Natural killer cell (primary cell): ENCODE measurements around the gene CISD3. TPM values are rescaled to one million over a fixed set of nuclear protein-coding genes. Genes with fewer than 3 reads are reported as not detected.

Experiments used
- ATAC-seq, 3 donors: fragments of 150-1000 bp in 2 of 3; fragments of 200-7000 bp in 1 of 3; cut with Tn5 transposase; 1 replicate in 1 of 3; 2 replicates in 2 of 3; pipeline ENCODE4 v1.10.0; 2021; ENCODE audit warnings: mild to moderate bottlenecking in 2 of 3, moderate library complexity in 2 of 3
- DNase-seq, 2 donors: peaks; one replicate each; pipeline versions ENCODE4 v3.0.0 to v3.0.0-alpha.2; 2013 to 2021; ENCODE audit warnings: mixed read lengths in 1 of 2
- H3K27ac ChIP-seq: one replicate; pipeline ENCODE4 v1.5.1; 2013; ENCODE audit warnings: mild to moderate bottlenecking, low read length
- H3K27me3 ChIP-seq: one replicate; pipeline ENCODE4 v1.6.1; 2013; ENCODE audit warnings: low read length; ENCODE audit not compliant: control insufficient read depth, insufficient read depth
- H3K36me3 ChIP-seq: one replicate; pipeline ENCODE4 v1.6.1; 2013; ENCODE audit warnings: low read length; ENCODE audit not compliant: control insufficient read depth, insufficient read depth
- H3K4me1 ChIP-seq: one replicate; pipeline ENCODE4 v1.6.1; 2013; ENCODE audit warnings: low read length; ENCODE audit not compliant: control insufficient read depth, insufficient read depth
- H3K4me3 ChIP-seq: one replicate; pipeline ENCODE4 v1.5.1; 2013; ENCODE audit warnings: low read length
- H3K9me3 ChIP-seq: one replicate; pipeline ENCODE4 v1.6.1; 2013; ENCODE audit warnings: low read length; ENCODE audit not compliant: control insufficient read depth, insufficient read depth
- H3K27ac Mint-ChIP-seq, 2 donors: one replicate each; pipeline ENCODE4 v1.8.0; 2022; ENCODE audit warnings: mild to moderate bottlenecking in 2 of 2, mixed read lengths in 2 of 2, moderate library complexity in 1 of 2
- H3K27me3 Mint-ChIP-seq, 2 donors: one replicate each; pipeline ENCODE4 v1.8.0; 2022; ENCODE audit warnings: low read depth in 2 of 2, mixed read lengths in 2 of 2
- H3K36me3 Mint-ChIP-seq: one replicate; pipeline ENCODE4 v1.8.0; 2022; ENCODE audit warnings: mixed read lengths
- H3K4me1 Mint-ChIP-seq, 2 donors: one replicate each; pipeline ENCODE4 v1.8.0; 2022; ENCODE audit warnings: mixed read lengths in 2 of 2
- H3K4me3 Mint-ChIP-seq: one replicate; pipeline ENCODE4 v1.8.0; 2022; ENCODE audit warnings: mild to moderate bottlenecking, moderate library complexity, mixed read lengths
- H3K9me3 Mint-ChIP-seq, 2 donors: one replicate each; pipeline ENCODE4 v1.8.0; 2022; ENCODE audit warnings: mixed read lengths in 2 of 2
- CTCF ChIP-seq: fragments of 200-600 bp; IDR thresholded peaks from one replicate; pipeline ENCODE4 v1.8.0; 2022; ENCODE audit warnings: antibody characterized with exemption
- WGBS: methylation state at CpG from one replicate; pipeline ENCODE4 v1.1.7; 2013; ENCODE audit warnings: missing lambda C conversion rate; ENCODE audit not compliant: insufficient coverage; 5-methylcytosine and 5-hydroxymethylcytosine counted together
- intact Hi-C: fragments of 100-400 bp; cut with micrococcal nuclease; formaldehyde crosslinking; loops from one replicate; pipeline ENCODE4 v1.14.2; 2022
- total RNA-seq, 4 donors: library from RNA; stranded (reverse); fragments of 120-200 nt in 1 of 4; gene quantifications; one replicate each; pipeline versions ENCODE4 v1.2.3 to v1.2.4, GENCODE V29; 2013 to 2022

Gene CISD3
- total RNA-seq, 3 donors from 2014 or later (not counting 1 experiment from before 2014, with no cell fraction given): 32.6 to 37.4 (median 33.9) TPM

GRCh38 chr17:38704606-38705522, 25.3 kb upstream of the CISD3 start, which contains the start of gene MLLT6:
Gene MLLT6, plus strand, starts transcription at chr17:38705273. Its CDS starts 360 bp downstream, at chr17:38705633.
- H3K4me1 ChIP-seq: peaks cover 74% of the 10 kb centered on the region
- H3K36me3 ChIP-seq: peaks cover 23% of the 10 kb centered on the region
- TF ChIP-seq CTCF: no peak
- H3K27me3 ChIP-seq: no peaks in the 10 kb centered on the region
- peak within 1 kb of the TSS; percentile 77 for H3K4me3 ChIP-seq
- peak; percentile 27 to 61 (median 51) for ATAC-seq
- H3K9me3 ChIP-seq: no peaks in the 10 kb centered on the region
- intact Hi-C loops: loop anchor here (5.0 to 10.0 kb wide), 2 partner anchors 50 to 167 kb away; partner anchors contain the start of genes LASP1 and PSMB3
- no peaks in the 10 kb centered on the region for H3K9me3 Mint-ChIP-seq
- H3K27me3 Mint-ChIP-seq: no peaks in the 10 kb centered on the region
- H3K36me3 Mint-ChIP-seq: peaks cover 6% of the 10 kb centered on the region
- WGBS: under 1% methylated on average over 93 of the region's 100 CpGs
- peak within 1 kb of the TSS; percentile 98 to 100 for H3K27ac Mint-ChIP-seq
- H3K27ac ChIP-seq: peak within 1 kb of the TSS; percentile 95
- peaks cover 56 to 83% of the 10 kb centered on the region in 2 donors for H3K4me1 Mint-ChIP-seq
- peak within 1 kb of the TSS; percentile 98 for H3K4me3 Mint-ChIP-seq
- DNase-seq: peak; percentile 76 to 91

- TF ChIP-seq CTCF: no peak
- Mint-ChIP-seq H3K36me3 (peaks cover 8% of the 10 kb centered on the region), H3K9me3 (no peaks in the 10 kb centered on the region), H3K4me3 (peak overlapping the region; percentile 98), H3K4me1 (peaks cover 62 to 83% of the 10 kb centered on the region in 2 donors), H3K27me3 (no peaks in the 10 kb centered on the region), H3K27ac (peak overlapping the region in 1 of 2 donors; percentile 100)
- Histone ChIP-seq H3K27me3 (no peaks in the 10 kb centered on the region), H3K4me3 (peak overlapping the region; percentile 74), H3K27ac (no peak overlapping the region), H3K36me3 (peaks cover 29% of the 10 kb centered on the region), H3K4me1 (peaks cover 78% of the 10 kb centered on the region), H3K9me3 (no peaks in the 10 kb centered on the region)
- peak in 1 of 2 donors; percentile 46 for DNase-seq
- peak in 1 of 3 donors; percentile 1 for ATAC-seq
- 0% methylated on average over 13 of the region's 32 CpGs for WGBS
- intact Hi-C loops: loop anchor here (10.0 kb wide), 1 partner anchor 49 kb away; the partner anchor contains the start of gene PSMB3
Observed at GRCh38 chr17:38705523-38705802, 24.7 kb upstream of the CISD3 start.

GRCh38 chr17:38705803-38706504, 24.2 kb upstream of the CISD3 start:
- H3K36me3 Mint-ChIP-seq: peaks cover 8% of the 10 kb centered on the region

More at GRCh38 chr17:38705803-38706504, 24.2 kb upstream of the CISD3 start:
- Mint-ChIP-seq H3K9me3 (no peaks in the 10 kb centered on the region), H3K27ac (peak overlapping the region; percentile 88 to 100), H3K4me1 (peaks cover 67 to 87% of the 10 kb centered on the region in 2 donors), H3K4me3 (peak overlapping the region; percentile 98), H3K27me3 (no peaks in the 10 kb centered on the region)
- under 1% methylated on average over 34 of the region's 38 CpGs for WGBS
- peak overlapping the region; percentile 49 for H3K27ac ChIP-seq
- H3K4me3 ChIP-seq: peak overlapping the region; percentile 74
- peaks cover 33% of the 10 kb centered on the region for H3K36me3 ChIP-seq
- no peaks in the 10 kb centered on the region for H3K9me3 ChIP-seq
- no peak for ATAC-seq
- TF ChIP-seq CTCF: no peak
- no peaks in the 10 kb centered on the region for H3K27me3 ChIP-seq
- intact Hi-C loops: loop anchor here (10.0 kb wide), 1 partner anchor 49 kb away; the partner anchor contains the start of gene PSMB3
- peak in 1 of 2 donors; percentile 55 for DNase-seq
- H3K4me1 ChIP-seq: peaks cover 76% of the 10 kb centered on the region
